ENCODE results near the gene SERBP1.

Gene SERBP1

DNA sequence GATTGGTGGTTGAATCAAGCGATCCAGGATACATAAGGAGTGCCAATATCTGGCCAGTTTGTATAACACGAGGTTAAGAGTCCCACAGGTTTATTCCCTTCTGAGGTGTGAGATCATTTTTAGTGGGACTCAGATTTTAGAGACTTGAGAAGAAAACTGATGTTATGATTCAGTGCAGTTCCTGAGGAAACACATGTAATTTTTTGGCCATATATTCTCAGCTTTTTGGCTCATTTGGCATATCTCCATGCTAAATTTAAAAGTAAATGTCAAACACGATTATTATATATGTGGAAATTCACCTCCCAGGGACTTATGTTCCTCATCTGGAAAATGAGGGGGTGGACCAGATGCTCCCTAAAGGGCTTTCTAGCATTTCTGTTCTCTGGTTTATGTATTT lies 39.2 kb upstream of the SERBP1 start:
- DNase-seq: no peak
- Histone ChIP-seq H3K18ac (ENCODE audit: low read length) (no peak overlapping the region), H2AK5ac (ENCODE audit: low read length) (no peak overlapping the region), H3K4me1 (ENCODE audit: control insufficient read depth, low read depth, low read length) (no peaks in the 10 kb centered on the region), H2BK5ac (ENCODE audit: low read length) (no peak overlapping the region), H3K9ac (ENCODE audit: low read length) (no peak overlapping the region), H3K56ac (ENCODE audit: low read length) (no peak overlapping the region), H3K27ac (ENCODE audit: low read depth, low read length) (no peak overlapping the region), H4K5ac (ENCODE audit: low read length) (no peak overlapping the region), H4K8ac (ENCODE audit: low read depth, low read length) (no peak overlapping the region), H3K23ac (ENCODE audit: low read length) (no peak overlapping the region), H2BK15ac (replicated peaks; ENCODE audit: low read depth) (no peak overlapping the region), H3K27me3 (ENCODE audit: insufficient read depth, low read length, poor library complexity) (no peaks in the 10 kb centered on the region), H3K4ac (ENCODE audit: low read depth, low read length) (no peak overlapping the region), H2BK120ac (ENCODE audit: low read depth, low read length) (no peak overlapping the region), H3K4me3 (ENCODE audit: low read length) (no peak overlapping the region), H3K4me2 (ENCODE audit: low read length) (no peak overlapping the region), H3K79me2 (ENCODE audit: control insufficient read depth, insufficient read depth, low read length) (no peaks in the 10 kb centered on the region), H3K79me1 (ENCODE audit: low read length) (no peaks in the 10 kb centered on the region), H3K36me3 (ENCODE audit: control insufficient read depth, insufficient read depth, low read length) (no peaks in the 10 kb centered on the region)
- no CpG with 5 or more reads among the region's 3 CpGs for WGBS (ENCODE audit: extremely low coverage, insufficient coverage, low lambda C conversion rate)

- no peak overlapping the region for H2BK120ac ChIP-seq (ENCODE audit: low read depth, low read length)
- no peak overlapping the region for H3K9ac ChIP-seq (ENCODE audit: low read length)
- H2BK5ac ChIP-seq (ENCODE audit: low read length): no peak overlapping the region
- H3K4ac ChIP-seq (ENCODE audit: low read depth, low read length): no peak overlapping the region
- H3K27me3 ChIP-seq (ENCODE audit: insufficient read depth, low read length, poor library complexity): no peaks in the 10 kb centered on the region
- H3K4me3 ChIP-seq (ENCODE audit: low read length): no peak overlapping the region
- H2AK5ac ChIP-seq (ENCODE audit: low read length): no peak overlapping the region
- no peaks in the 10 kb centered on the region for H3K79me2 ChIP-seq (ENCODE audit: control insufficient read depth, insufficient read depth, low read length)
- no peaks in the 10 kb centered on the region for H3K36me3 ChIP-seq (ENCODE audit: control insufficient read depth, insufficient read depth, low read length)
- WGBS (ENCODE audit: extremely low coverage, insufficient coverage, low lambda C conversion rate): no CpG with 5 or more reads among the region's 4 CpGs
- H3K79me1 ChIP-seq (ENCODE audit: low read length): no peaks in the 10 kb centered on the region
- no peak overlapping the region for H3K56ac ChIP-seq (ENCODE audit: low read length)
- no peak overlapping the region for H4K5ac ChIP-seq (ENCODE audit: low read length)
- no peak for DNase-seq
- no peak overlapping the region for H2BK15ac ChIP-seq (replicated peaks; ENCODE audit: low read depth)
- H3K18ac ChIP-seq (ENCODE audit: low read length): no peak overlapping the region
- H3K27ac ChIP-seq (ENCODE audit: low read depth, low read length): no peak overlapping the region
- no peak overlapping the region for H3K4me2 ChIP-seq (ENCODE audit: low read length)
- H3K23ac ChIP-seq (ENCODE audit: low read length): no peak overlapping the region
- peaks cover 3% of the 10 kb centered on the region for H3K4me1 ChIP-seq (ENCODE audit: control insufficient read depth, low read depth, low read length)
- no peak overlapping the region for H4K8ac ChIP-seq (ENCODE audit: low read depth, low read length)
Measured at GRCh38 chr1:67468066-67468718, 38.0 kb upstream of the SERBP1 start.

DNA sequence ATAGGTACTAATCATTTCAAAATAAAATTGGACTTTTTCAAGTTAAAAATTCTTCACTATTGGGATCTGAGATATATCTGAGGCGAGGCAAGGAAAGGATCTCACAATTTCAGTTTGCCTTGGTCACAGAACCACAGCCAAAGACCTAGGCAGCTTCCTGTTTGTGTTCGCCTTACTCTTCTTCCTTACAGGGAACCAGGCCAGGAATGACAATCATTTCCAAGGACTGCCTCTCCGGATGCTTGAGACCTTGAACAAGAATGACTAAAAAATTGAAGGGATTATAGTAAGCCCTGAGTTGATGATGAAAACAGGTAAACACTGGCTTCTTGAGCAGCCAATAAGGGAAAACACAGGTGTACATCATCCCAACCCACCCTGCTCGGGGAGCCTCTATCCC lies 35.2 kb upstream of the SERBP1 start:
- H3K36me3 ChIP-seq (ENCODE audit: control insufficient read depth, insufficient read depth, low read length): no peaks in the 10 kb centered on the region
- H3K79me1 ChIP-seq (ENCODE audit: low read length): no peaks in the 10 kb centered on the region
- H3K4me1 ChIP-seq (ENCODE audit: control insufficient read depth, low read depth, low read length): peaks cover 3% of the 10 kb centered on the region
- H3K4me3 ChIP-seq (ENCODE audit: low read length): no peak overlapping the region
- no peaks in the 10 kb centered on the region for H3K79me2 ChIP-seq (ENCODE audit: control insufficient read depth, insufficient read depth, low read length)
- no peak overlapping the region for H3K27ac ChIP-seq (ENCODE audit: low read depth, low read length)
- H3K56ac ChIP-seq (ENCODE audit: low read length): no peak overlapping the region
- no peak overlapping the region for H3K4ac ChIP-seq (ENCODE audit: low read depth, low read length)
- H3K18ac ChIP-seq (ENCODE audit: low read length): no peak overlapping the region
- H2BK120ac ChIP-seq (ENCODE audit: low read depth, low read length): no peak overlapping the region
- no peak overlapping the region for H2BK15ac ChIP-seq (replicated peaks; ENCODE audit: low read depth)
- WGBS (ENCODE audit: extremely low coverage, insufficient coverage, low lambda C conversion rate): no CpG with 5 or more reads among the region's 4 CpGs
- no peak overlapping the region for H2BK5ac ChIP-seq (ENCODE audit: low read length)
- no peak overlapping the region for H3K4me2 ChIP-seq (ENCODE audit: low read length)
- DNase-seq: no peak
- no peak overlapping the region for H3K23ac ChIP-seq (ENCODE audit: low read length)
- H4K5ac ChIP-seq (ENCODE audit: low read length): no peak overlapping the region
- H4K8ac ChIP-seq (ENCODE audit: low read depth, low read length): no peak overlapping the region
- no peaks in the 10 kb centered on the region for H3K27me3 ChIP-seq (ENCODE audit: insufficient read depth, low read length, poor library complexity)
- H3K9ac ChIP-seq (ENCODE audit: low read length): no peak overlapping the region
- H2AK5ac ChIP-seq (ENCODE audit: low read length): no peak overlapping the region

DNA sequence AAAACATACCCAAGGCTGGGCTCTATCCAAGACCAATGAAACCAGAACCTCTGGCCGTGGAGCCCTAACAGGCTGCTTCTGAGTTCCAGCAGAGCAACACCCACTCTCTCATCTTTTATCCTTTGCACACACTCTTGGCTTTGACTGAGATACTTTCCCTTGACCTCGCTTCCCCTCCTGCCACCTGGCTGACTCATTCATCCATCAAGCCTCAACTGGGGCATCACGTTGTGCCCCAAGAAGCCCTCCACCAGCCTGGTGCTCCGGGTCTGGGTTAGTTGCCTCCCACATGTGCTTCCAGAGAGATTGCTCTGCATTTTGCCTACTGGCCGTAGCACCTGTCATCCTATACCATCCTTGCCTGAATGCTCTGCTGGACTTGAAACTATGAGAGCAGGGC lies 34.5 kb upstream of the SERBP1 start:
- no peak overlapping the region for H2BK15ac ChIP-seq (replicated peaks; ENCODE audit: low read depth)
- peaks cover 3% of the 10 kb centered on the region for H3K4me1 ChIP-seq (ENCODE audit: control insufficient read depth, low read depth, low read length)
- H3K4ac ChIP-seq (ENCODE audit: low read depth, low read length): no peak overlapping the region
- no peak overlapping the region for H2BK120ac ChIP-seq (ENCODE audit: low read depth, low read length)
- no peaks in the 10 kb centered on the region for H3K36me3 ChIP-seq (ENCODE audit: control insufficient read depth, insufficient read depth, low read length)
- H3K79me1 ChIP-seq (ENCODE audit: low read length): no peaks in the 10 kb centered on the region
- WGBS (ENCODE audit: extremely low coverage, insufficient coverage, low lambda C conversion rate): no CpG with 5 or more reads among the region's 5 CpGs
- H4K8ac ChIP-seq (ENCODE audit: low read depth, low read length): no peak overlapping the region
- no peak overlapping the region for H2AK5ac ChIP-seq (ENCODE audit: low read length)
- no peak overlapping the region for H3K23ac ChIP-seq (ENCODE audit: low read length)
- H3K4me3 ChIP-seq (ENCODE audit: low read length): no peak overlapping the region
- H3K79me2 ChIP-seq (ENCODE audit: control insufficient read depth, insufficient read depth, low read length): no peaks in the 10 kb centered on the region
- no peak overlapping the region for H4K5ac ChIP-seq (ENCODE audit: low read length)
- H3K27me3 ChIP-seq (ENCODE audit: insufficient read depth, low read length, poor library complexity): no peaks in the 10 kb centered on the region
- no peak overlapping the region for H3K4me2 ChIP-seq (ENCODE audit: low read length)
- H3K27ac ChIP-seq (ENCODE audit: low read depth, low read length): no peak overlapping the region
- H2BK5ac ChIP-seq (ENCODE audit: low read length): no peak overlapping the region
- H3K56ac ChIP-seq (ENCODE audit: low read length): no peak overlapping the region
- H3K18ac ChIP-seq (ENCODE audit: low read length): no peak overlapping the region
- H3K9ac ChIP-seq (ENCODE audit: low read length): no peak overlapping the region
- no peak for DNase-seq

DNA sequence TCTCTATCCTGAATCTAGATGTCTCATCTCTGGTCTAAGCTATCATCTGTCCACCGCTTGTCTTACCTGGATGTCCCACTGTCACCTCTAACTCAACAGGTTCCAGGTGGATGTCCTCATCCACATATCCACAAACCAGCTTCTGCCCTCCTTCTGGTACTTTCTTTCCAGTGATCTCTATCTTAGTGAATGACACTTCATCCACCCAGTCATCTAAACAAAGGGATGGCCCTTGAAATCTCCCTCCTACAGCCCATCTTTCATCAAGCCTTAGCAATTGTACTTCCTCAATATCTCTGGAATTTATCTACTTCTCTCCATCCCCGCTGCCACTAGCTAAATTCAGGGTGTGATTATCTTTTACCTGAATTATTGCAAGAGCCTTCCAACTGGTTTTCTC lies 33.9 kb upstream of the SERBP1 start:
- no peak overlapping the region for H4K8ac ChIP-seq (ENCODE audit: low read depth, low read length)
- H3K4me2 ChIP-seq (ENCODE audit: low read length): no peak overlapping the region
- peaks cover 3% of the 10 kb centered on the region for H3K4me1 ChIP-seq (ENCODE audit: control insufficient read depth, low read depth, low read length)
- no peak overlapping the region for H4K5ac ChIP-seq (ENCODE audit: low read length)
- H3K23ac ChIP-seq (ENCODE audit: low read length): no peak overlapping the region
- H3K9ac ChIP-seq (ENCODE audit: low read length): no peak overlapping the region
- H3K18ac ChIP-seq (ENCODE audit: low read length): no peak overlapping the region
- H3K79me2 ChIP-seq (ENCODE audit: control insufficient read depth, insufficient read depth, low read length): no peaks in the 10 kb centered on the region
- H3K79me1 ChIP-seq (ENCODE audit: low read length): no peaks in the 10 kb centered on the region
- WGBS (ENCODE audit: extremely low coverage, insufficient coverage, low lambda C conversion rate): no CpG with 5 or more reads among the region's 2 CpGs
- H3K4ac ChIP-seq (ENCODE audit: low read depth, low read length): no peak overlapping the region
- H3K27ac ChIP-seq (ENCODE audit: low read depth, low read length): no peak overlapping the region
- H3K56ac ChIP-seq (ENCODE audit: low read length): no peak overlapping the region
- H3K36me3 ChIP-seq (ENCODE audit: control insufficient read depth, insufficient read depth, low read length): no peaks in the 10 kb centered on the region
- no peak overlapping the region for H2BK5ac ChIP-seq (ENCODE audit: low read length)
- no peak overlapping the region for H3K4me3 ChIP-seq (ENCODE audit: low read length)
- no peak overlapping the region for H2BK15ac ChIP-seq (replicated peaks; ENCODE audit: low read depth)
- DNase-seq: no peak
- no peak overlapping the region for H2BK120ac ChIP-seq (ENCODE audit: low read depth, low read length)
- H2AK5ac ChIP-seq (ENCODE audit: low read length): no peak overlapping the region
- H3K27me3 ChIP-seq (ENCODE audit: insufficient read depth, low read length, poor library complexity): no peaks in the 10 kb centered on the region

- H4K5ac ChIP-seq (ENCODE audit: low read length): no peak overlapping the region
- H2BK120ac ChIP-seq (ENCODE audit: low read depth, low read length): no peak overlapping the region
- no peak overlapping the region for H3K4me3 ChIP-seq (ENCODE audit: low read length)
- H2BK15ac ChIP-seq (replicated peaks; ENCODE audit: low read depth): no peak overlapping the region
- H2BK5ac ChIP-seq (ENCODE audit: low read length): no peak overlapping the region
- H3K4me2 ChIP-seq (ENCODE audit: low read length): no peak overlapping the region
- H3K36me3 ChIP-seq (ENCODE audit: control insufficient read depth, insufficient read depth, low read length): no peaks in the 10 kb centered on the region
- no peak overlapping the region for H3K4ac ChIP-seq (ENCODE audit: low read depth, low read length)
- H2AK5ac ChIP-seq (ENCODE audit: low read length): no peak overlapping the region
- H4K8ac ChIP-seq (ENCODE audit: low read depth, low read length): no peak overlapping the region
- H3K56ac ChIP-seq (ENCODE audit: low read length): no peak overlapping the region
- H3K27me3 ChIP-seq (ENCODE audit: insufficient read depth, low read length, poor library complexity): no peaks in the 10 kb centered on the region
- H3K9ac ChIP-seq (ENCODE audit: low read length): no peak overlapping the region
- H3K79me2 ChIP-seq (ENCODE audit: control insufficient read depth, insufficient read depth, low read length): no peaks in the 10 kb centered on the region
- no peak overlapping the region for H3K23ac ChIP-seq (ENCODE audit: low read length)
- H3K18ac ChIP-seq (ENCODE audit: low read length): no peak overlapping the region
- peaks cover 3% of the 10 kb centered on the region for H3K4me1 ChIP-seq (ENCODE audit: control insufficient read depth, low read depth, low read length)
- WGBS (ENCODE audit: extremely low coverage, insufficient coverage, low lambda C conversion rate): no CpG with 5 or more reads among the region's 7 CpGs
- peak; percentile 55 for DNase-seq
- no peak overlapping the region for H3K27ac ChIP-seq (ENCODE audit: low read depth, low read length)
- H3K79me1 ChIP-seq (ENCODE audit: low read length): no peaks in the 10 kb centered on the region
Measured at GRCh38 chr1:67463298-67463955, 33.2 kb upstream of the SERBP1 start.

Measured in mesendoderm (in vitro differentiated cells).